Stimulated activated naive CD4-positive, alpha-beta T cell treated with Interleukin-2 at 50 U/mL for 16 hours (primary cell): ENCODE measurements around the gene HHIP.

Experiments used
- DNase-seq: peaks from one replicate; lab custom pipeline; 2025; lab: John Stamatoyannopoulos, UW

Gene HHIP

DNA sequence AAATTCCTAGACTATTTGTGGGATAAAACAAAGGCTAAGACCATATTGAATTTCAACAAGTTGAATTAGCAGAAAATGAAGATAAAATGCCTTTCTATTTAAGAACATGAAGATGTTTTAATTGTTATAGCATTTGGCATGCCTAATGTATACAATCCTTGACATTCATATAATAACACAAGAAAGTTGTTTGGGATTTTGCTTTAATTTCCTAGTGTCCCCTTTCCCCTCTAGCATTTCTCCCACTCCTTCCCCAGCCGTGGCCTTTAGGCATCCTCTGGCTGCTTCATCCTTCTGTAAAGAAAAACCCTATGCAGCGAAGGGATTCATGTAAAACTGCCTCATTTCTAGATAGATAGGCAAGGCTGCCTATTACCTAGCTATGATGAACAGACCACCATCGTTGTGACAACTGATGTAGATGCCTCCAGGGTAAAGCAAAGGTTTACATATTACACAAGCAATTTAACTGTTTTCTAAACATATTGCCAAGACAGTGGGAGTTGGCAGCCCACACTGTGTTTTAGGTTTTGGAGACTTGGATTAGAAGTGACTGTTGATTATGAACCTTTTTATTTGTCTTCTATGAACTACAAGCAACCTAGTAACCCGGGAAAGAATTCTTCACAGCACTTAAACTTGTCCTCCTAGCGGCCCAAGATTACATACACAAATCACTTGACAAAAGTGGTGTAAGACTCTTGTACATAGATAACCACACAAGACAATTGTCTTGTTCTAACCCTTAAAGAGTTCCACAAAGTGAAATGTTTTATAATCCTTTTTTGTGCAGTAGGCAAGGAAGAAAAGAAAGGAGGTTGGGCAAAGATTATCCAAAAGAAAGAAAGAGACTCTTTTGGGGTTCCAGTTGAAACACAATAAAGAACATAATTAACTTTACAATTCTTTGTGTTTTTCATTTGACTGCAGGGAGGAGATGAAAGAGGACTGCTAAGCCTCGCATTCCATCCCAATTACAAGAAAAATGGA is 59.9 kb downstream of the HHIP start:
- no peak for DNase-seq

DNA sequence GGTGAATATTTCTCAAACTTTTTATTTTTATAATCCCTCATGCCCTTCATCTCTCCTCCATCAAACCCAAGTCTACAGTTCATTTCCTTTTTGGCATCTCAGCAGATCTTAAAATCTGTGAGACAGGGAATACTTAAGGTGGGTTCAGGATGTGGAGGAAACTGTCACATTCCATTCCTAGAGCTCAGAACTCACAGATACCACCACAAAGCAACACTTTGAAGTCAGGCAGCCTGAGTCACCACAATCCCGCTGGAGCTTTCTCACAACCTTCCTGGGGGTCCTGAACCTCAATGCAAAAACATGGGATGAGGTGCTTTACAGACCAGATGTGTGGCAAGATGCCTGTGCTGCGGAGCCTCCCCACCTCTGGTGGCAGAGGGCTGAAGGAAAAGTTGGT is 63.2 kb downstream of the HHIP start:
- DNase-seq, result no peak

DNA sequence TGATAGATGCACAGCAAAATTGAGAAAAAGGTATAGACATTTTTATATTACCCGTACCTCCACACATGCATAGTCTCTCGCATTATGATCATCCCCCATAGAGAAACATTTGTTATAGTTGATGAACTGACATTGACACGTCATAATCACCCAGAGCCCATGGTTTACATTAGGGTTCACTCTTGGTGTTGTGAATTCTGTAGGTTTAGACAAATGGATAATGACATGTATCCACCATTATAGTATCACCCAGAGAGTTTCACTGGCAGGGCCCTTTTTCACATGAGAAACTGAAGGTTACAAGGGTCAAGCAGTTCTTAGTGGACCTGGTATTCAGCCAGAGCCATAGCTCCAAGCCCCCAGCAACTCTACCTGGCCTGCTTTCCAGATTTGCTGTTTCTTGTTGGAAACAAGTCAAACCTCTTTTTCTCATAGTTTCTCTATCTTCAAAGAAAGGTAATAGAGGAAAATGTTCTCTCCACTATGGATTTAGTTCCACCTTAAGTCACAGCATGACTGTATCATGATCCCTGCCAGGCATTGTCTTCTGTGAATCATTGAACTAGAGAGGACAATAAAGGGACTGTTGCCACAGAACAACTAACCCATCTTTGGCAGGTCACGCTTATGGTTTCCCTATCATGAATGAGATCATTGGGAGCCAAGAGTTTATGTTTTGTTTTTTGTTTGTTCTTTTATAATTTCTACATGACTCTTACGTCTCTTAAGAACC is 64.0 kb downstream of the HHIP start:
- DNase-seq, result no peak

DNA sequence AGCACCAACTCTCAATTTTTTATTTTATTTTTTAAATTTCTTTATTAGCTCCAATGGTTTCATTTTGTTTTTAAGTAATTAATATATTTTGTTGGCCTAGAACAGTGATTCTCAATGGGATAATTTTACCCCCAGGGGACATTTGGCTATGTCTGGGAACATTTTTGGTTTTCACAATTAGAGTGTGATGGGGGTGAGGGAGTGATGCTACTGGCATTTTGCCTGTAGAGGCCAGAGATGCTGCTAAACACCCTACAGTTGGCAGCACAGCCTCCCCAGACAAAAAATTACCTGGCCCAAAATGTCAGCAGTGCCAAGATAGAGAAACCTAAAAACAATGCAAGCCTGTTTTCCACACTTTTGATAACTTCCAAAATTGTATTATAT is 64.6 kb downstream of the HHIP start:
- no peak for DNase-seq

DNA sequence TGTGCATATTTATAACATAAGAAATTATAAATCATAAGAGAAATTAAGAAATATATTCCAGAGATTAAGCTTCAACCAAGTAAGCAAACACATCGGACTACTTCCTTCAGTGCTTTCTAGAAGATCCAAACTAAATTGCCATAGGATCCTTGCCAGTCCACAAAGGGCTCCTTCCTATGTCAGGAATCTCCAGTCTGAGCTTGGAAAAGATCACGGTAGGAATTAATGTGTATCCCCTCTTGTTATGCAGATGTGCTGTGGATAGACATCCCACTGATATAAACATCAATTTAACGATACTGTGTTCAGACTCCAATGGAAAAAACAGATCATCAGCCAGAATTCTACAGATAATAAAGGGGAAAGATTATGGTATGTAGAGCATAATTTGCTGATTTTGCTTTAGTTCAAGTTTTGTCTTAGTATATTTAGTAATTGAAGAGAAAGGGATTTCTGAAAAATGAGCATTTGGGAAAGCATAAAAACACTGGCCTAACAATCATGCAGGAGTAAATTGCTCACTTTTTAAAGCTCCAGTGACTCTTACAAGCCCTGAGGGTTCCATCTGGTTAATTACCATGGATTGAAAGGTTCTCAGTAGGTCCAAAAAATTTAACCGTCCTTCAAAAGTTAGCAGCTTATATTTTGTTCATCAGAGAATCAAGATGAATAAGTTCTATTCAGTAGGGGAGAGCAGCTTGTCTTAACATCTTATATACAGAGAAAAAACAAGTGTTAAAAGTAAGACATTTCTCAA is 65.9 kb downstream of the HHIP start:
- DNase-seq, result no peak

DNA sequence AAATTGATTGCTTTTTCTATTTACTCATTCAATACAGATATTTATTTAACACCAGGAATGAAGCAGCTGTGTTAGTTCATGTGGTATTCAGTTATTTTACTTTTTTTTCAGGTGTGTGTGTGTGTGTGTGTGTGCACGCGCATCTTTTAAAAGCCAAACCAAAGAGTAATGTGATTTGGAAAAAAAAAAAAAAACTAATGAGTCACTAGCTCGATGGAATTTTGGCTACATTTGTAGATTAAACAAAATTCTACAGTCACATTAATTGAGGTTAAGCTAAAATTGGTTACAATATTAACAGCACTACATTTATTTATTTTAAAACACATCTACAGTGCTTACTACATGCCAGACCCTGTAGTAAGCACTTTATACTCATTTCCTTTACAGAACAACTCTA is 66.8 kb downstream of the HHIP start:
- no peak for DNase-seq

DNA sequence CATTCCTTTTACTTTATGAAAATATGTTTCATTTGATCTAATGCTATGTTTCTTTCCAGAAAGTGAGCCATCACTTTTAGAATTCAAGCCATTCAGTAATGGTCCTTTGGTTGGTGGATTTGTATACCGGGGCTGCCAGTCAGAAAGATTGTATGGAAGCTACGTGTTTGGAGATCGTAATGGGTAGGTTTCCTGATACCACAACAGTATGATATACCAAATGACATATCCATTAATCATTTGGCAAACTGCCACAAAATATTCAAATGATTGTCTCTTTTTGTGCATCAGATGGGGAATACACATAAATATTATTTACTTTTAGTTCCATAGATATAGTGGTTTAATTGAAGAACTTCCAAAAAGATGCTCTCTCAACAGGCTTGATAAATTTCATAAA is 68.2 kb downstream of the HHIP start:
- DNase-seq, result no peak

DNA sequence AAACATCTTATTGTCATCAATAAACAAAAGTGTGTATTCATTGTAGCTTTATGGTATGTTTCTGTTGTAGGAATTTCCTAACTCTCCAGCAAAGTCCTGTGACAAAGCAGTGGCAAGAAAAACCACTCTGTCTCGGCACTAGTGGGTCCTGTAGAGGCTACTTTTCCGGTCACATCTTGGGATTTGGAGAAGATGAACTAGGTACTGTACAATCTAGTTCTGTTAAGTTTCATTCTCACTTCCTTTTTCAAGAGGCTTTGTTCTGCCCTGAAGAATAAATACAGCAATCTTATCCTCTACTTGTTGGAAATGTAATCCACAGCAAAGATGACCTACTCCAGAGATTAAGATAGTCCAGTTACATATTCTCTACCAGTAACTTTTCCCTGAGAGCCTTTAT is 69.3 kb downstream of the HHIP start:
- no peak for DNase-seq

DNA sequence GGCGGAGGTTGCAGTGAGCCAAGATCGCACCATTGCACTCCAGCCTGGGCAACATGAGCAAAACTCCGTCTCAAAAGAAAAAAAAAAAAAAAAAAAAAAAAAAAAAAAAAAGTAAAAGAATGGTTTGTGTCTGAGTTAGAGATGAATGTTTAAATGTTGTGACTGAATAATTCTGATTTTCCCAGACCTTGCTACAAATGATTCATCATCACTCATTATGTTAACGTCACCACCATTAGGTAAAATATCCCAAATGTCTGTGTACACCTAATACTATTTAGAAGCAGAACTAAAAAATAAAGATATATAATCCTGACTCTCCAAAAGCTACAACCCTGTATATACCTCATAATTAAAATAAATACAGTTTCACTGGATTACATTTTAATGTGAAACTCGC is 70.8 kb downstream of the HHIP start:
- no peak for DNase-seq

DNA sequence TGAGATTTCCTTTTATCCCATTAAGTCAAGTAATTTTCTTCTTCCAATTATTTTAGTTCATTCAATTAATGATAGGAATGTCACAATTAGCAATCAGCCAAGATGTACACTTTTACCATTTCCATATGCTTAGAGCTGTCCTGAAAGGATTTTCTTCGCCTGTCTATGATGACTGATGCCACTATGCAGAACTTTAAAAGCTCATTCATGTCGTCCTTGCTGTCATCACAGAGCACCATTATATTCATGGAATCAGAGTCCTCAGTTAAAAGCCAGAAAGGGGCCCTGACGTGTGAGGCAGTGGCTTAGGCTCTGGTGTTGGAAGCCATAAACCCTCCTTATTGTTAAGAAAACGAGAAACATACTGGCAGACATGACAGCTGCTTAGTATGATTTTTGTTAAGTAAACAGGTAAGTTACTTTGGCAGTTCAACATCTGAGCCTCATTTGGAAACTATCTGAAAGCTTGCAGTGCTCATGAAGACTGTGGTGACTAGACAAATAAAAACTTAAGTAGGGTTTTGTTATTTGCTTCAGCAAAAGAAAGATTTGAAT is 73.1 kb downstream of the HHIP start:
- no peak for DNase-seq

DNA sequence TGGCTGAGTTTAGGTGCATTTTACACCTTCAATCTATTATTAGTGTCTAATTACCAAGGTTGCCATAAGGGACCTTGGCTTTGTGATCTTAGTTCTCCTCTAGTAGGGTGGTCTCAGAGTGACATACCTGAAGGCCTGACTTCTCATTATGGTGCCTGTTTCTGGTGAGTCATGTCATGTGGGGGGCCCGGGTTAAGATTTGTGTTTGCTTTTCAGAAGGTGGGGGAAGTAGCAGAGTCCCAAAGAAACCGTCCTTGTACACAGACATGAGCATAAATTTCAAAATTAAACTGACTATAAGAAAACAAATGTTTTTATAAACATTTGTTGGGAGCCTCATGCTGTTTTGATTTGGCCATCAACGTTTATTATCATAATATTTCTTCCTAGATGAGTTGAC is 74.5 kb downstream of the HHIP start:
- DNase-seq, result no peak

DNA sequence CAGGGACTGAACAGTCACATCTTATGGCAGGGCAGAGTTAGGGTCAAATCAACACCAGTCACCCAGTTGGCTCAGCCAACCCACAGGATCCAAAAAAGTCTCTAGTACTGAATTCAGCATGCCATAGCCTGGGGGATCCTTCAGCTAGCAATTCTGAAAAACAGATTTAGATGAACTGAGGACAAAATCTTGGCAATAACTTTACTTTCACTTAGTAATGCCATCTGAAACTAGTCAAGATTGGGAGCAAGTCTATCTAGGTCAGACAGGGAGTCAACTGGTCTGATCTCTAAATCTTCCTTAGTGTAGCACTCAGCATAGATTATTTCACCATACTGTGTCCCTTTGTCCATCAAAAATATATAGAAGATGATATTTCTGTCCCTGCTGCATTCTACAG is 76.0 kb downstream of the HHIP start:
- no peak for DNase-seq

DNA sequence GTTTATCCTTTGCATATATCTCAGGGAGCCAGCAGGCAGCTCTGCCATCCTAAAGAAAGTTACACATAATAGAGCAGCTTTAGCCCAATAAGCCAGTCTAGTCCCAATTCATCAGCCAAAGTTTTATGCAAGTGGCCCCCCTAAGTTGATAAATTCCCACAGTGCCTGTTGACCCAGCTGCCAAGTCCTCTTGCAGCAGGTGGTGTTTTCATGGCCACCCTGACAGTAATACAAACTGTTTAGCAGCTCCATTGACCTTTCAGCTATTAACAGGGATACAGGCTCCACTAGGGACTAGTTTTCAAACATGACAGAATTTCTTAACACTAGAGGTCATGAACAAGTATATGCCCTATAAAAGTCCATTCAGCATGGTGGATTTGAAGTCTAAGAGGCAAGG is 77.5 kb downstream of the HHIP start:
- DNase-seq, result no peak

DNA sequence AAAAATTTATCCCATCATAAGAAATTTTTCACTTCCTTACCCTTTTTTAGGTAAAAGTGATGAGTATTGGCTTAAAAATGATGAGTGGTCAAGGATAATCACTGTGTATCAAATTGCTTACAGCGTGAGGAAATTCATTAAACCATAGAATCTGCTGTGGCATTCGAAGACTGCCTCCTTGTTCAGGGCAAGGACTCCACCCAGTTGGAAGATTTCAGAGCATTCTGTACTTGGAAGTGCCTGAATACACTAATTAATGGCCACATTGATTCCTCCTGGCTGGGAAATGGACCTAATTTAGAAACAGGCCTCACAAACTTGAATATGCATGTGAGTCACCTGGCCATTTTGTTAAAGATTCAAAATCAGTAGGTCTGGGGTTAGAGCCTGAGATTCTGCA is 83.2 kb downstream of the HHIP start:
- no peak for DNase-seq

DNA sequence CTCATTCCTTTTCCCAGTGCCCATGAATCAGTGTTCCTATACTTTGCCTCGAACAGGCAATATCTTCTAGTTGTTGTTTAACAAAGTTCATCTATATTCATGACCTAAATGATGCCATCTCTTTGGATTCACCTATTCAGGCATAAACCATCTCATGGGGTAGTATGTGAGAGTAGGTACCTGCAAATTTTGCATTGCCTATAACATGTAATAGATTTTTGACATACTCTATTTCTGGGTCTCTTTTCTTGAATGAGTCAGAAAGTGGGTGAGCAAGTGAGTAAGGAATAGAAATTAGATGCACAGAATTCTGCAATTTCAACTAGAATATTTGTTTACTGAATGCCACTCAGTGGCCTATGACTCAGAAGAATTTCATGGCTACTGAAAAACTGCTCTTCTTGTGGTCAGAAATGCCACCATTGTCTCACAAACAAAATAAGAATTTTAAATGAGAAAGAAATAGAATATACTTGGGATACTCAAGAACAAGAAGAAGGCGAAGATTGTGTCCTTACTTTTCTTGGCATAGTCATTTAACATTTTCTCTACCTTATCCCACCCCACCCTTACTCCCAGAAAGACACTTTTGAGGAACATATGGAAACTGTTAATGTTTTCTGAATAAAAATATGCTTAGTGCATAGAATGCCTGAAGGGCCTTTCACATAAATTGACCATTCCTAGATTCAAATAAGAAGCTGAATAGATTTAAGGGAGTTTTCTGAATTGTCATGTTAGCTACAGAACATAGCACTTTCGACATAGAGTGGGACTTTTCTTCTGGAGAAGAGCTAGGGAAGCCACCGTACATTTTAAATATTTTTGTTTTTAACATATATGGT is 86.8 kb downstream of the HHIP start:
- DNase-seq, result no peak

DNA sequence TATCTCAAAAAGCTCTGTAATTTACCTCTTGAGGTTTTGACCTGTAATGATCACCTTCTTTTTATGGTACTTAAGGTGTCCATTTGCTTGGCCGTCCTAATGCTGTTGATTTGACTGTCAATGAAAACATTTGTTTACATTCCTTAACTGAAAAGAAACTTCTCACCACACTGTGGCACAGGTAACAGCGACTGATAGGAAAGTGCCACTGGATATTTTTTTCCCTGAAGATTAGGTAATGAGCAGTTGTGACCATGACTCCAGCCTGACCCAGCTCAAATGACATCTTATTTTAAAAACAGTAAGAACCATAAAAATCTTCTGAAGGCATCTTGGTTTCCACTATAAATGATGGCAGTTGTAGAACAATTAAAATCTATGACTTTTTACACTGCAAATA is 87.6 kb downstream of the HHIP start:
- no peak for DNase-seq

DNA sequence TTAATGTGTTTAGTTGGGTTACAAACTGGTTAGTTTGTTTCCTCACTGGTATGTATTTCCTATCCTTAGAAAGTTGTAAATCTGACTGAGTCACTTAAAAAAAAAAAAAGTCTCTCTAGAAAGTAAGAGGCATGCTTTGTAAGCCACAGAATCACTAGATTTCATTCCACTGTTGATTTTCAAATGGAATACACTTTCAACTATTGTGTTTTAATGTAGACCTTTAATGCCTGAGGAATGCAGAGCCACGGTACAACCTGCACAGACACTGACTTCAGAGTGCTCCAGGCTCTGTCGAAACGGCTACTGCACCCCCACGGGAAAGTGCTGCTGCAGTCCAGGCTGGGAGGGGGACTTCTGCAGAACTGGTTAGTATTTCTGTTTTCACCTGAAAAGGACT is 88.6 kb downstream of the HHIP start:
- no peak for DNase-seq

DNA sequence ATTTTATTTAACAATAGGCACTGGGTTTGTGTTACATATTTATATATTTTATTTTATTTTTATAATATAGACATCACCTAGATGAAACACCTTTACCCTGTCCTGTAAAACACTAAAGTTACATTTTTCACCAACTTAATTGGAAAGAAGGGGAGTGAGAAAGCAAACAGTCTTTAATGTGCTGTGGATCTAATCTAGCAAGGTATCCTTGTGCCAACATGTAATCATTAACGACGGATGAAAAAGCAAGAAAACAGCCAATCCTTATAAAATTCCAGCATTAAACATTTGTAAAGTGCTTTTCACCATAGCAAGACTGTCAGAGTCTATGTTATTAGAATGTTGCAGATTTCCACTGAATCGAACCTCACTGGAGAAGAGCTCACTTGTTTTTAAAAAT is 92.7 kb downstream of the HHIP start:
- DNase-seq, result no peak

DNA sequence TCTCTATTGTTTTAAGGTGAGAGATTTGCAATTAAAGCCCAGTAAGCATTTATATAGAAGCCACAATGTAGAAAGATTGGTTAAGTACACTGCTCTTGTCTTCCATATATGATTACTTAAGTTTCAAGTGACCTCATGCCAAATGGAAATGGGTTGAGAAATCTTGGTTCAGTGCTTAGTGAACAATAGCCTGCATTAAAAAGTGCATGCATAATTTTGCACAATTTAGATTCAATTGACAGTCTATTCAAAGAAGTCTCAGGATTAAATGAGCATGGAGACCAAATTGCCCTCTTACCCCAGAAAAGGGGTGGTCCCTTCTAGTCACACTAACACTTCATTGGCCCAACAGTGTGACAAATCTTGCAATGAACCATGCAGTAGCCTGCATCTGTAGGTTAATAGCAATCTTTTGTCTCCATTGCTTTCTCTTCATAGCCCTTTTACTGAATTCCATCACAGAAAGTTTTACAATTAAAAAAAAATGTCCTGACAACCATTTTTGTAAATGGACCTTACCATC is 93.6 kb downstream of the HHIP start:
- DNase-seq, result no peak

DNA sequence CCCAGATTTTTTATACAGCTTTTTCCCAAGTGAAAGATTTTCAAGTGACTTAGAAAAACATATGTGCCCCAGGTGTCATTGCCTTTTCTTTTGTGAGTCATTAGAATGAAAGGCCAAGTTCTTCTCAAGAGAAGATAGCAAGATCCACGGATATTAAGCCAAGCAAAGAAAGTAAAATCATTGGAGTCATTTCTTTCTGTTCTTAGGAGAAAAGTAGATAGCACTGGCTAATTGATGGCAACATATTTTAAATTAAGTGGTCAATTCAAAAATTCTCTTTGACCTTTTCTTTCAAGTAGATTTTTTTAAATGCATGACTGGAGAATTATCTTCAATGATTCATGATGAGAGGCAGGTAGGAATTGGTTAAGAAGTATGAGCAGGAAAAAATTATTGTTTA is 94.4 kb downstream of the HHIP start:
- DNase-seq, result no peak
